Hematopoietic multipotent progenitor cell treated with erythropoietin and hydrocortisone succinate and interleukin-3 and kit ligand, for 4 days (in vitro differentiated cells): ENCODE results near the gene CPNE4.

Experiments used
- DNase-seq: peaks from one replicate; pipeline ENCODE4 v3.0.0-alpha.2; 2015

The CPNE4 gene

DNA sequence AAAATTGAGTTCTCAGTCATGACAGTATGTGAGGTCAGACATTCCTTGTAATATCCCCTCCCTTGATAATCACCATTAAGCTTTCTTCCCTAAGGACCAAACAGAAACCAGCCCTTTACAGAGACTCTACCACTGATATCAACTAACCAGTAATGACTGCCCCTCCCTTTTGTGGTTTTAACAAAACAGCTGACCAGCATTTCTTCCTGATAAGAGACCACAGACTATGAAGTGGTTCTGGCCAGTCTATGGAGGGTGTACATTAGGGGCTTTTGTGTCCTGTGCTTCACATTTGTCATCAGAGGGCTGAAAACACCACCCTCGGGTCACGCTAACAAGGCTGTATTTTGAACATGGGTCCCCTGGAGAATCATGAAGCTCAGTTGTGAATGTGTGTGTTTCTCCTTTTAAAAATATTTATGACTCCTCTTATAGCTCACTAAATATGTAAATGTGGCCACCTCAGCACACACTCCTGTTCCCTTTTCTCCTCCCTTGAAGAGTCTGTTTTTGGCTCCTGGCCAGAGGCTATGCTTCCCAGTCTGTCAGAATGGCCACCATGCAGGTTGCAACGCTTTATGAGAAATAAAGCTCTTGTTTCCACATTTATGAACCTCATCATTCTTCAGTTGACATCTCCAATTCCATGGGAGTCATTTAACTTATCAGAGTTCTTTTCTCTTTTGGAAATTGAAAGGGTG is 239.3 kb downstream of the CPNE4 start:
- DNase-seq: peak; percentile 97

DNA sequence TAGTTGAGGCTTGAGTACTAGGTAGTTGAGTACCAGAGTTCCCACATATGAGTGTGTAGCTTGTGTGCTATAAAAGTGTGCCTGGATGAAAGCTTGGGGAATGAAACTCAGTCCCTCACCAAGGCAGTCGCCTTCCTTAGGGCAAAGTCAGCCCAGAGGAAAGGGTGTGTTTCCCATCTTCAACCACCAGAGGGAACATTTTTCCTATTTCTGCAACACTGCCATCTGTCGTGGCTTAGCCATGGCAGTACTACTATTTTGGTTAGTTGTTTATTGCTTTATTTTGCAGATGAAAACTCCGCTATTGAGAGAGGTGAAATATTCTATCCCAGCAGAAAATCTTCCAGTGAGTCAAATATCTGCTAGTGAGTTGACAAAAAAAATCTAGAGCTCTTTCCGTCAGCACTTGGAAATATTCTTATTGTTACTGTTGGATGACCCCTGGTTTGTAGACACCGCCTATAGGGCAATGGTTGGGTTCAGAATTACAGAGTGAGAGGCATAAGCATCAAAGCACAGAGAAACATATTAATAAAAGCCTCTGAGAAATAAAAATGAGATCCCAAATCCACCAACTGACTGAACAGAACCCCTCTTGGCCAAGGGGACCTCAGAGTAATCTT is 239.9 kb downstream of the CPNE4 start:
- peak; percentile 86 for DNase-seq

DNA sequence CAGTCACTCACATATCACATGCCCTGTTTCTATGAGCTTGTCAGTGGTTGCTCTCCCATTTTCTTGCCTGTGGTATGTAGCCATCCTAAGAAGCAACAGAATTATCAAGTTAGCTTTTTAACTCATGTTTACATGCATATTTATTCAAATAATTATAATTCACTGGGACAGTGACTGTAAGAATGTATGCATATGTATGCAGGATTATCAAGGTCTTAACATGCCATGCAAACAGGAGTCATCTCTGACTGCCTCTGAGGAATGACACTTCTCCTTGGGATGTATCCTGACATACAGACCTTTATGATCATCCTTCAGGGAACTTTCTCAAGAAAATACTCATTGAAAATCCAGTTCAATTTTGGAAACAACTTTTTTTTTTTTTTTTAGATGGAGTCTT is 240.9 kb downstream of the CPNE4 start:
- no peak for DNase-seq

DNA sequence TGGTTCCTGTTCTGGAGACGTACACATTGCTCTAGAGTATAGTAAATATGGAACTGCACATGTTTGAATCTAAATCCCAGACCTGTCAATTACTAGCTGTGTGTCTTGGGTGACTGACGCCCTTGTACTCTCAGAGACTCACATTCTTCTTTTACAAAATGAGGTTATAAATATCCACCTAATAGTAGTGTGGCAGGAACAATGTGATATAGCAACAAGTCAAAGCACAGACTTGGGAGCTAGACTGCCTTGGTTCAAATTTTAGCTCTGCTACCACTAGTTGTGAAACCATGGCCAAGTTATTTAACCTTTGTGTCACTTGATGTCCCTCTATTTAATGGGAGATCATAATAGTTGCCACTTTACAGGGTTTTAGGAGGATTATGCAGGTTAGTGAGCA is 245.6 kb downstream of the CPNE4 start:
- no peak for DNase-seq

DNA sequence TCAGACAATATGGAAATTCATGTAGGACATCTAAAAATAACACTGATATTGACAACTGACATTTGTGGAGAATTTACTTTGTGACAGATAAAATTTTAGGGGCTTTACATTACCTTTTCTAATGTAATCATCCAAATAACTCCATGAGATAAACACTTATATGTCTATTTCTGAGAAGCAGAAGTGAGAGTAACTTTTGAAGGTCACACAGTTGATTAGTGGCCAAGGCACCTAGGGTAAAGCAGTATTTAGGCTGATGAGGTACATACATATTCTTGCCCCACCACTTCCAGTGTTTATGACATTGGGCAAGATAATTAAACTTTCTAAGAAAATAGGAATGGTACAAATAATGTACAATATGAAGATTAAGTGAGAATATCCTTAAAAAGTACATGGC is 248.4 kb downstream of the CPNE4 start:
- no peak for DNase-seq

DNA sequence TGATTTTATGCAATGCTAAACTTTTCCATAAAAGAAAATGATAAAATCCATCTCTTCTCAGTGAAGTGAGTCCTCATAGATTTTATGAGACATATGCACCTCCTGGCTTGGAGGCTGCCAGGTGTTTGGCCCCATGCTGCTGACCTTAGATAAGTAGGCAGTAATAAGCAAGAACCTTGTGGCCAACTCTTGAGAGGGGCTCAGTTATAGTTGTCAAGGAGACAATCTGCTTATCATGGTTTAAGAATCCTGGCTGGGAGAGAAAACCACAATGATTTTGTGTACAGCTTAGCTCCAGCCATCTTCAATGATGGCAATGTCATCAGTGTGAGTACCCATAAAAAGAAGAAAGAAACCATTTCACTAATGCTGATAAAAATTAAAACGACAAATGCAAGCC is 252.1 kb downstream of the CPNE4 start:
- peak; percentile 80 for DNase-seq

DNA sequence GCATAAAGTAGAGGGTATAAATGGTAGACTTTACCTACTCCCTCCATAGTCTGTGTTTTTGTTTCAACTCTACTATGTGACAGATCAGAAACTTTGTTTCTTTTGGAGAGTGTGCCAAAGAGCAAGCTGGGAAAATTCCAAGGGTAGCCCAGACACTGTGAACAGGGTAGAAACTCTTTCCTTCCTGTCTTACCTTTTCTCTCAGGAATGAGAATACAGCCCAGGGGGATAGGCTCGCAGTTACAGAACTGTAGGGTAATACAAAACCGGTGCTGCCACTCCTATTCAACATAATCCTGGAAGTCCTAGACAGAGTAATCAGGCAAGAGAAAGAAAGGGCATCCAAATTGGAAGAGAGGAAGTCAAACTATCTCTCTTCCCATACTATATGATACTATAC is 256.3 kb downstream of the CPNE4 start:
- no peak for DNase-seq

DNA sequence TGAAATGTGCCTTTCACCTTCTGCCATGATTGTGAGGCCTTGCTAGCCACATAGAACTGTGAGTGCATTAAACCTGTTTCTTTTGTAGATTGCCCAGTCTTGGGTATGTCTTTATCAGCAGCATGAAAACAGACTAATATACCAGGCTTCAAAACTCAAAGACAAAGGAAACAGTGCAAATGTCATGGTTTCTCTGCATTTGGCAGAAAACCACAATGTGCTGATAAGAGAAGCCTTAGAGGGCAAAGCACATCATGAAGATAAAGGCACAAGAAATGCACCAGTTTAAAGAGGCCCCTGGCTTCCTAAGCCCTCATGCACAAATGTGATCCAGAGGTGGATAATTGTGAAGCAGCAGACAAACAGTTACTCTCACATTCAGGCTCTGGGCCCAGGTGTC is 259.2 kb downstream of the CPNE4 start:
- DNase-seq: peak; percentile 87

DNA sequence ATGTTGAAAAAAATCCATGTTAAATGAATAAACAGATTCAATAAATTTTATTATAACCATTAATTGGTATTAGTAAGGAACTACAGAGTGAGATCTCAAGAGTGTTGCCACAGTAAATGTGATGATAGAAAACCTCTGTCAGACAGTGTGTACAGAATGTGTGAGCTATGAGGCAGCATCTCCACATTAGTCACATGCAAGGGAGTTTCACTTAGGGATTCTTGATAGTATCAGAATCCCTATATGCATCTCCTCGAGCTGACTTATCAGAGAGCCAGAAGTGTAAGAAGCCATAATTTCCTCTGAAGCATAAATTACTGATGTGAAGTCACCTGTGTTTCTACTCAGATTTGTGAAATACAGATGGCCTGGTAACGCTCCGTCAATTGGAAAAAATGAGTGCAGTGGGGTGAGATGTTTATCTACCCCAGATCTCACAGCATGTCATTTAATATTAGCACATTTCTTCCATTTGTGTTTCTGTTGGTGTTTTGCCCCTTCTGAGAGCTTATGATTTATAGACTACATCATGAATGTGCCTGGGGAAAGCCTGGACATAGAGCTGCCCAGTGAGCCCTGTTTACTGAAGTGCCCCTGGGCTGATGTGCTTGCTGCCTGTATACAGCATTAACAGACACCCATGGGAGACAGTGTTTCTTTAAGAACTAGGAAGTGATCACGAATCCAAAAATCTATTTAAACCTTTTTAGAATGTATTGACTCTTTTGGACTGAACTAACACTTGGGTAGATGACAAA is 262.4 kb downstream of the CPNE4 start:
- DNase-seq: no peak

DNA sequence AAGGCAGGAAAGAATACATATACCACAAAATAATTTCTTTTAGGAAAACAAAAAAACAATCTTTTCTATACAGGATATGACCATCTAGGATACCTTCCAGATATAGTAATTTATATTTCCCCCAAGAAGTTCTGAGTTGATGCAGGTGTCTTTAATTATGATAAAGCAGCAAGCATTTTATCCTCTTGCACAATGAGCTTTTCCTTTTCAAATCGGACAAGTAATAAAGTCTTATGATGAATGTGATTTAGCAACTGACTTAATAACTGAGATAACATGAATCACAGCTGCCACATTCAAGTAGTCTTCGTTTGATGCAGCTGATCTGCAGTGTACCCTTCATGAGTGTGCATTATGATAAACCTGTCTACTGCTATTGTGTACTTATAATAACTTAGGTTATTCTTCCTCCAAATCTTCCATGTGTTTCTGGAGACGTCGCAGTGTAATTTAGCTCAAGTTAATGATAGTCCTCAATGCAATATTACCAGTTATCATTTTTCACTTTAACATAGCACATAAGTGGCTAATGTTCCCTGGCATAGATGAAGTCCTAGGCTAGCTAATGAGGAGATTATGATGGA is 271.7 kb downstream of the CPNE4 start:
- no peak for DNase-seq

DNA sequence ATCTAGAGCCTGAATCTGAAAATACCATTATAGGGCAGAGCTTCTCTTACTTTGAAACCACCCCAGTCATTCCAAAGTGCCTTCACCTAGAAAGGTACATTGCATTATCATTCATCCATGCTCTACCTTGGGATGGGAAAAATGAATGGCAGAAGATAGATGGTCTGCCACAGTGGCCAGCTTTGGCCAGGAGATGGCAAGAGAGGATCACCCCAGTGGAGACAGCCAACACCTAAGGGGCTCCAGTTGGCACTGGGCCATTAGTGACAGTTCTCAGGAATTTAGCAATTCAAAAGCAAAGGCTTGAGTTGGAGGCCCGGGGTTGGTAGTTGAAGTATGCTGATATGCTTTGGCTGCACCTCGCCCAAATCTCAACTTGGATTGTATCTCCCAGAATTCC is 278.4 kb downstream of the CPNE4 start:
- DNase-seq: no peak

DNA sequence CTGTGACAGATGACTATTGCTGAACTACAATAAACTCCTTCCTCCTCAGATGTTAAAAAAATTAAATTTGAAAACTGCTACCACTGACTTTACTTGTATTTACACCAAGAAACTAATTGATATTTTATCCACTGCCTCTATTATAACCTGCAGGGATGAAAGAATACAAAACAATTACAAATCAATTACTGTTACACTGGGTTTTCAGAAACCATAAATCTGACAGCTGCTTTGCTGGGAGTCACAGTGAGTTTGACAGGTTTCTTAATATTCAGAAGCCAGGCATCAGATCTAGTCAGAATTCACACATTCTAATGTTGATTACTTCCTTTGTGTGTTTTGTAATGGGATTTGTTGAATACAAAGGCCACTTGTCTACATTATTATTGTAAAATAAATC is 279.4 kb downstream of the CPNE4 start:
- DNase-seq: no peak

DNA sequence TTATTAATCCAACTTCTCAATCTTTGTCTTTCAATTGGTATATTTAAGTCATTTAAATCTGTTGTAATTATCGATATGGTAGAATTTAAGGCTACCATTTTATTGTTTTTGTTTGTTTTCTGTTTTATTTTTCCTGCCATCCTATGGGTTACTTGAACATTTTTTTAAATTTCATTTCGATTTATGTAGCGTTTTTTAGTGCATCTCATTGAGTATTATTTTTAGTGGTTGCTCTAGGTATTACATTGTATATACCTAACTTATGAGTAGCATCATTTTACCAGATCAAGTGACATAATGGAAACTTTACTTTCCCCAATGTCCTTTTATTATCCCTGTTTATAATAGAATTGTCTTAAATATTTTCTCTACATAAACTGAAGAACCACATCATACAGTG is 284.6 kb downstream of the CPNE4 start:
- DNase-seq: no peak

DNA sequence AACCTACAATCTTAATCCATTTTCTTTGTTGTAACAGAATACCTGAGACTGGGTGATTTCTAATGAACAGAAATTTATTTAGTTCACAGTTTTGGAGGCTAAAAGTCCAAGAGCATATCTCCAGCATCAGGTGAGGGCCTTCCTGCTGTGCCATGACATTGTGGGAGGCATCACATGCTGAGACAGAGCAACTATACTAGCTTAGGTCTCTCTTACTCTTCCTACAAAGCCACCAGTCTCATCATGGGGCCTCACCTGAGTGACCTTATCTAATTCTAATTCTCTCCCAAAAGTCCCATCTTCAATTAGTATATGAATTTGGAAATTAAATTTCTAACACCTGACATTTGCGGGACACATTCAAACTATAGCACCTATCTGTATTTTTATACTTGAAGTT is 285.0 kb downstream of the CPNE4 start:
- no peak for DNase-seq

DNA sequence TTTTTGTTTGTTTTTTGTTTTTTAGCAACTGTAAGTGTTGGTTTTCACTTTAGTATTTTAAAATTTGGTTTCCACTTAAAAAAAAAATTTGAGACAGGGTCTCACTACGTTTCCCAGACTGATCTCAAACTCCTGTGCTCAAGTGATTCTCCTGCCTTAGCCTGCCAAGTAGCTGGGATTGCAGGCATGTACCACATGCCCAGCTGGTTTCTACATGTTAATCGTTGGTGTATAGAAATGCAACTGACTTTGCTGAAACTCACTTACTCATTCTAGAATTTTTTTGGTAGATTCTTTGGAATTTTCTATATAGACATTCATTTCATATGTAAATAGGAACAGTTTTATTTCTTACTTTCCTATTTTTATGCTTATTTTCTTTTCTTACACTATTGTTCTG is 287.3 kb downstream of the CPNE4 start:
- no peak for DNase-seq

DNA sequence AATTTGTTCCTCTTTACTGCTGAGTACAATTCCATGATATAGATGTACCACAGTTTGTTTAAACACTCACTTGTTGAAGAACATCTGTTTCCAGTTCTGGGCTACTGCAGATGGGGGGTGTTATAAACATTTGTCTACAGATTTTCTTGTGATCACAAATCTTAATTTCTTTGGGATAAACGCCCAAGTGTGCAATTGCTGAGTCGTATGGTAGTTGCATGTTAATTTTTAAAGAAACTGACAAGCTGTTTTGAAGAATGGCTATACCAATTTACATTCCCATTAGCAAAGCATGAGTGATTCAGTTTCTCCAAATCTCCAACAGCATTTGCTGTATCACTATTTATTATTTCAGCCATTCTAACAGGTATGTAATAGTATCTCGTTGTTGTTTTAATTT is 290.0 kb downstream of the CPNE4 start:
- DNase-seq: no peak

DNA sequence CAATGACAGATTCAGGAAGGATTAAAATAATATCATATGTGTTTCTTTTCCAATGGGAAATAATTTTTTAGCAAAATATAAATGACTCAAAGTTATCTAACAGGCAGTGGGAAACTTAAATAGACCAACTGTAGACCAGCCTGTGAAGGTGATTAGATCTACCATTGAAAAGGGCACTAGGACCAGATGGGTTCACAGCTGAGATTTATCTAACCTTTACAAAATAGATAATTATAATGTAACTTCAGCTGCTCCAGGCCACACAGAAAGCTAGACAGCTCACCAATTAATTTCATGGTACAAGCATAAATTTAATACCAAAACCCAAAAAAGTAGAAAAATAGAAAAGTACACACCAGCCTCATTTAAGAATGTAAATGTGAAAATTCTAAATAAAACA is 291.7 kb downstream of the CPNE4 start:
- no peak for DNase-seq

DNA sequence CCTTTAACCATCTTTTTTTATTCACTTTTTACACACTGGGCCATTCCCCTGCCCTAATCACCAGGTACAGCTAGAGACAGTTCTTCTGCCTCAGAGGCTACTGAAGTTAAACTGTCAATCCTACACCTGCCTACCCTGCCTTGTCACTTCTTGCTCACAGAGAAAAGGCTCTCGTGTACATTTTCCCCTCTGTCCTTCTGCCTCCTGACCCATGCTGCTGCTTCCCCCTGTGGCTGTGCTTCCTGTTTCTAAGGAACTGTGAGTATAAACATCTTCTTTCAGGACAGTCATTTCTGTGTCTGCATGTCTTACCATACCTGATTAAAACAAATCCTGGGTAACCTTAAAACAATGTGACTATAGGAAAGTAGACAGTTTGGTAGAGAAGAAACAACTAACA is 295.6 kb downstream of the CPNE4 start:
- no peak for DNase-seq

DNA sequence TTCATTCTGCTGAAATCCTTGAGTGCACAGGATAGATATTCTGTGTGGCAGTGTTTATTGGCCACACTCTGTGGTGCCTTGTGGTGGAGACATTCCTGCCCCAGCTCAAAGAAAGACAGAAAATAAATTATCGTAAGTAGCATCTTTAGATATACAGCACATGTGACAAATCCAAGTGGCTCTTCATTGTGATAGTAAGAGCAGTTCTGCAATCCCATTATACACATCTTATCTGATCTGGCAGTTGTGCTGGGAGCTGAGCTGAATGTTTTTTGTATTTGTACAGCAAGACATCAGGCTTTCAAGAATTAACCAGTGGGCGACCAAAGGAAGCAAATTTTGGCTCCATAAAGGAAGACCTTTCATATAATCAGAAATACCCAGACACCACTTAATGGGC is 296.7 kb downstream of the CPNE4 start:
- DNase-seq: no peak

DNA sequence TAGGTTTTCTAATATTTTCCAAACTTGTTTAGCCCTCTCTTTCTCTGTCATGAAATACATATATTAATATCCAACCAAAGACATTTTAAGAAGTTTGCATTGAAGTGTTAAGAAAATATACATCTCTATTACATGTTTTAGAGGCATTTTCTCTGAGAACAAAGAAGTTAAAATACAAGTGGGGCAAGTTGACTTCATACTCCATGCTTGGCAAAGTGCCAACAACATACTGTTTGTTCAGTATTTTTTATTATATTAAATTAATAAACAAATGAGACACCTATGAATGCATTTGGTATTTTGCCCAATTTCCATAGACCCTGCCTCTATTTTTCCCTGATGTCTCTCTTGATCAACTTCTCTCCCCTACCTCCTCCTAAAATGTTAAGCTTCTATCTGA is 299.3 kb downstream of the CPNE4 start:
- no peak for DNase-seq

DNA sequence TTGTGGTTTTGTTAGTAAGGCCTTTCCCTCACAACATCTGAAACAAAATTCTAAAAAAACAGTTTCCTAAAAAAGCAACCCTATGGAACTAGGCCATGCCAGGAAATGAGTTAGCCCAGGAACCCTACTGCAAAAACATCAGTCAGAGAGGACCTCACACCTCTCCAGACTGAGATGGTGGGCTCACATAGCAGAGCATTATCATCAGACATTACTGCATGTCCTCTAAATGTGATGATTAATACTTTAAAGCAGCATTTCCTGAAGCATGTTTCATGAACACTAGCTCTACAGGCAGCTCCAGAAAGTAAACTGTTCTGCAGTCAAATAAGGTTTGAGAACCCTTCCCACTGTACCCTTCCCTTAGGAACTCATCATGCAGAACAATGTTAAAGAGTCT is 299.7 kb downstream of the CPNE4 start:
- no peak for DNase-seq

DNA sequence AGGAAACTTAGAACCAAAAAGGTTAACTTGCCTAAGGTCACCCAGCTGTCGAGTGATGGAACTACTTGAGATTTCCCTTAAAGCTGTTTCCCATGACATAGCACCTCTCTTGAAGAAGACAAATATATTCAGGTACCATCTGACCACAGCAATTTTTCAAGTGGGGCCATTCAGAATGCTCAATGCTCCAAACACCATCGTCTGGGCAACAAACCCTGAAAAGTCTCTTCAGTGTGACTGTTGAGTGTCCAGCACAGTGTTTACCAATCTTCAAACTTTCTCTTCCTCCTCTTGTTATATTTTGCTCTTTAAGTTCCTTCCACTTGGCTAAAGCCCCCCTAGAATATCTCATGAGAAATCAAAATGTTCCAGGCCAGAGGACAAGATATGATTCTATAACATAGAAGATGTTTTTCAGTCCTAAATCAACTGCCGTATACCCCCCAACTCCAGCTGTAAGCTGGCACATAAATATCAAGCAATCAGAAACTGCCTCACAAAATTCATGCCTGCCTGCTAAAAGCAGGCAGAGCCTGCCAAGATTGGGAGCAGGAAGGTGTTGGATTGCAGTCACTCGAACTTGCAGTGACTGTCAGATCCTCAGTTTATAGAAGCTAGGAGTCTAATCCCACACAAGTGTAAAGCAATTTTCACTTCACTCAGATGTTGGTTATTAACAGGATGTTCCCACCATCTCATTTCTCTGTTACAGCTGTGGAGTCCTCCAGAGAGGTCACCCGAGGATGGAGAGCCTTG is 301.6 kb downstream of the CPNE4 start:
- DNase-seq: no peak

DNA sequence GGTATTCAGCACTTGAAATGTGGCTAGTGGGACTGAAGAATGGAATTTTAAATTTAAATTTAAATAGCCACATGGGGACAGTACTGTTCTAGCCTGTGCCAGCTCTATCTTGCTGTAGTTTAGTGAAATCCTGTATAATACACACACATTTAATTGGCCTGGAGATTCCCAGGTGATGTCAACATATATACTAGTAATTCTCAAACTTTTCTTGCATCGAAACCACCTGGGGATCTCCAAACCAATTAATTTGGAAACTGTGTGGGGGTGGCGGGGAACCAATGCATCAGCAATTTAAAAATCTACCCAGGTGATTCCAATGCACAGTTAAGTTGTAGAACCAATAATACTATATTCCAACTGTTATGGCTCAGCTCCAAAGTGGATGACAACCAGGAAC is 303.1 kb downstream of the CPNE4 start:
- no peak for DNase-seq
